Measurements from ENCODE around the gene SH3RF3.

SH3RF3 gene

DNA sequence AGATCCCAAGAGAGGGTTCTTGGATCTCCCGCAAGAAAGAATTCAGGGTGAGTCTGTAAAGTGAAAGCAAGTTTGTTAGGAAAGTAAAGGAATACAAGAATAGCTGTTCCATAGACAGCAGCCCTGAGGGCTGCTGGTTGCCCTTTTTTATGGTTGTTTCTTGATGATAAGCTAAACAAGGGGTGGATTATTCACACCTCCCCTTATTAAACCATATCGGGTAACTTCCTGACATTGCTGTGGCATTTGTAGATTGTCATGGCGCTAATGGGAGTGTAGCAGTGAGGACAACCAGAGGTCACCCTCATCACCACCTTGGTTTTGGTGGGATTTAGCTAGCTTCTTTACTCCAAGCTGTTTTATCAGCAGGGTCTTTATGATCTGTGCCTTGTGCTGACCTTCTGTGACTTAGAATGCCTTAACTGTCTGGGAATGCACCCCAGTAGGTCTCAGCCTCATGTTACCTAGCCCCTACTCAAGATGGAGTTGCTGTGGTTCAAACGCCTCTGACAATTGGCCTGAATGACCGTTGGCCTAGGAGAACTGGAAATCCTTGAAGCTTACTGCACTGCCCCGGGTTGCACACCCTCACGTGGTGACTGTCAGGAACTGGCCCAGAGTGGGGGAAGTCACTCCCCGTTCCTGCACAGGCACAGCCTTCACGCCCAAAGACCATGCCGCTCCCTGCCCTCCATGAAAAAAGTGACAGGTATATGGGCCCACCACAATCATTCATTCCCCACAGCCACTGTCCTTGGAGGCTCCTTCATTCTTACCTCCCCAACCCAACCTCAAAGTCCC lies 347.8 kb downstream of the SH3RF3 start:
- DNase-seq (ENCODE audit: low read depth): no peak

DNA sequence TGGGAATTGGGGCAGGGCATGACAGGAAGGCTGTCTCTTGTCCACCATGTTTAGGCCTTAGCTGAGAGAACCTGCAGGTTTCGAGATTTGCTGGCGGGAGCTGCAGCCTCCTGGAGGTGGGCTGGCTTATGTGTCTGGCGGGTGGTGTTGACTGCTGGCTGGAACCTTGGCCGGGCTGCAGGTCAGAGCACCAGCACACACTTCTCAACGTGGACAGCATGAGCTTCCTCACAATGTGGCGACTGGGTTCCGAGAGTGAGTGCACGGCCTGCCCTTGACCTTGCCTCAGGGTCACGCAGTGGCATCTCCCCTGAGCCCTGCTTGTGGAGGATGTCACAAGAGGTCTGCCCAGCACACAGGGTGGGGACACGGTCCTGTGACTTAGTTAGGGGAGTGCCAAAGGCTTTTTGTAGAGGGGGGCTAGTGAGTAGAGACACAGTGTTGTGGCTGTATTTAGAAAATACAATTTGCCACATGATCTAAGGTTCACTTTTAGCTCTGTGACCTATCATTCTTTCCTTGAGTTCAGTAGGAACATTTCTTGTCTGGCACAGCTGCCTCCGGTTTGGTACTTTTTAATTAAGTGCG lies 350.0 kb downstream of the SH3RF3 start:
- no peak for DNase-seq (ENCODE audit: low read depth)

DNA sequence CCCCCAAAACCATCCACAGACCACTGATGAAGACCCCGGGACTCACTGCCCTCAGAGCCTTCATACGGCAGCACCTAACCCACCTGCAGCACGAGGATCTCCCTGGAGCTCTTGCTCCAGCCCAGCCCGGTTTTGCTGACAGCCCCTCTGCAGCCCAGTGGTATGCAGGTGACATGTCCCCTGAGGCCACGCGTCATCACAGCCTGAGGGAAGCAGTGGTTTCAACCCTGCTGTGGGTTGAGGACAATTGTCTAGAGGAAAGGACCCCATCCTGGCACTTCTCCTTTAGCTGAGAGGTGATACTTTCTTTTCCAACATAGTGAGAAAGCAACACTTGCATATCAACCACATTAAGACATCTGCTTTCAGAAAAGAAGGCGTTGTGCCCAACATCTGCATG lies 350.8 kb downstream of the SH3RF3 start:
- DNase-seq (ENCODE audit: low read depth): no peak

DNA sequence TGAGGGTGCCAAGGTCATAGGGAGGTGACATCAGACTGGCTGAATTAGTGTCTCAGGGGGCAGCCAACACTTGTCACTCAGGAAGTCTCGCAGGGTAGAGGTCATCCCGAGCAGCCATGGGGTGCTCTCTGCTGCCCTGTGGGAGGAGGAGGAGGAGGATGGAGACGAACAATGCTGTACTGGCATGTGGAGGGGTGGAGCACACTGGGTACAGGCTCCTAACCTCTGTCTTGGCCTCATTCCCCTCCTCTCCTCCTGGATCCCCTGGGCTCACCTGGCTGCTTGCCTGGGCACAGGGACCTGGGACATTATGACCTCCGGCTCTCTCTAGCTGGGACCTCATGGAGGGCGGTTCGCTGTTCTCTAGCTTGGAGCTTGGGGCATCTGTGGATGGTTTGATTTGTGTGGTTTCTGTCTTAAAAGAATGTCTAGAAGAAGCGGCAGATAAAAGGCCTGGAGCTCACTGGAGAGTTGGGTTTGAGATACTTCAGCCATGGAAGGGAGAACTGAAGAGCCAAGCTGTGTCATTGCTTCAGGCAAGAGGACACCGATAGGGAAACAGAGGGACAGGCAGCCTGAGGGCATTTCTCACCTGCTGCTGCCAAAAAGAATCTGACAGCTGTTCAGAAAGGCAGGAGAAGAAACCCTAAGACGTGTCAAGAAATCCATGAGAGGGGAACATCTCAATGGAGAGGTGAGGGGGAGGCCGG lies 351.6 kb downstream of the SH3RF3 start:
- DNase-seq (ENCODE audit: low read depth): no peak

DNA sequence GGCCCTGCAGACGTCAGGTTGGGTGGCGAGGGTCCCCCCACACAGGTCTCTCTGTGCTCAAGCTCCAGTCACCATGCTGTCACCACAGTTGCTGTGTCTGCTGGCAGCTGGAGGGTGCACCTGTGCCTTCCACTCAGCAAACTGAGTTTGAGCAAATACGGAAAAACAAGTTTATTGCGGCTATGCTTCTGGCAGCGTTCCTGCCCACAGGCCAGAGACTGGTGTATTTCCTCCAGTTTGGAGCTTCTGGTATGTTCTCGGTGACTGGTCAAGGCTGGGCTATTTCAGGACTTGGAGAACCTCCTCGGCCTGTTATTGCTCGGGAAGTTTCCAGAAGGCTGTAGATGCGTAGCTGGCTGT lies 352.2 kb downstream of the SH3RF3 start:
- DNase-seq (ENCODE audit: low read depth): no peak

DNA sequence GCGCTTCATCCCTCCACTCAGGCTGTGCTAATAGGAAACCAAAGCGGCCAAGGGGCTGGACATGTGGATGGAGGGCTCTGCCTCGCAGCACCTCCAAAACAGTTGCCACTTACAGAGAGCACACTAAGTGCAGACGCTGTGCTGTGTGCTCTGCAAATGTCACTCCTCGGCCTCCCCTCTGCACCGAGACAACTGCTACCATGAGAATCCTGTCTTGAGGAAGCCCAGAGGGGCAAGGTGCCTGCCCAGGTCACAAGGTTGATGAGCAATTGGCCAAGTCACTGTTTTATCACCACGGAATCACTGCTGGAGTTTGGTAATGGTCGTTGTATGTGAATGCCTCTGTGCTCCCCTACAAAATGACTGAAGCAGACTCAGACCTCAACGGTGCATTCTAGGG lies 352.6 kb downstream of the SH3RF3 start:
- no peak for DNase-seq (ENCODE audit: low read depth)

DNA sequence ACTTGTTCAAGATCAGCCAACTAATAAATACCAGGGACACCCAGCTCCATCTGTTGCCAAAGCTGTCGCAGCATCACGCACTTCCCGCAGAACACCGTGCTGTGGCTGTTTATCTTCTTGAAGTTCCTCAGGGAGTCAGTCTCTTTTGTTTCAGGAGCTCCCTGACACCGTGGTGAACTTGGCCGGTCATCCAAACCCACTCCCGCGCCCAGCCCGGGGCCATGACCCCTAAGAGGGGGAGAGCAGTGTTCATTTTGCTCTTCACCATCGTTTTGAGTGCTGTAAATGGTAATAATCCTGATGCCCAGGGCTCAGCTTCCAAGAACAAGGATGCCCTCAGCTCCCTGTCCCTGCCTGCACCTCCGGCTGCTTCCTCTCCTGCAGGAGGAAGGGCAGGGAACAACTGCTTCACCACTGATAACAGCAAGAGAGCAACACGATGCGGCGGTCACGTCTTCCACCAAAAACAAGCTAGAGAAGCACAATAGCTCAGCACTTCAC lies 353.4 kb downstream of the SH3RF3 start:
- DNase-seq (ENCODE audit: low read depth): no peak

DNA sequence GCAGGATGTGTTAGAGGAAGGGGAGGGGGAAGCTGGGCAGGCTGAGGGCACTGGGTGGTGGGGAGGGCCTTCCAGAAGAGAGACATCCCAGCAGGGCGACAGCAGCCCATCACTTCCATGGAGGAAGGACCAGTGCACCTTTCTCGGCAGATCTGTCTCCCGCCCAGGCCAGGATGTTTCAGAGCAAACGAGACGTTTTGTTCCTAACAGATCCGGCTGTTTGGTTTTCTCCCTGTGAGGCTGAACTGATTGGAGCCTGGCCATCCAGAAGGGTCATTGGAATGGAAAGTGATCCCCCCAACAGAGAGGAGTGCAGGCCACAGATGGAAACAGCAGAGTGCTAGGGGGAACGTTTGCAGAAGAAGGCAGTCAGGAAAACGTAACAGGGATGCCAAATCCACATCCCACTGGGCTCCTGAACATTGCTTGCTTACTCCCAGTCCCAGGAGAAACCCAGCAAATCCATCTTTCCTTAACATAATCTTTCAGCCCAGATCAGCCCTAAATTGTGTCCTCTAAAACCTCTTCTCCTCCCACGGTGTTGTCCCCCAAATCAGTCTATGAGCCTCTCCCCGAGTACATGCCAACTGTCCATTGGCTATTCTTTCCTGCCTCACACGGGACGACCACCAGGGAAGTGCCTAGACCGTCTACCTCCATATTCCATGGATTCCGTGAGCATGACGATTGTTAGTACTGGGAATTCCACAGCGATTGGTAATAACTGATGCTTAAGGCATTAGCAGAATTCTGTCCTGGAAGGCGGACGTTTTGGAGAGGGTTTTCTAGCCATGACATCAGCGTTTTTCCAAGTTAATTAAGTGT lies 357.9 kb downstream of the SH3RF3 start:
- no peak for DNase-seq (ENCODE audit: low read depth)

DNA sequence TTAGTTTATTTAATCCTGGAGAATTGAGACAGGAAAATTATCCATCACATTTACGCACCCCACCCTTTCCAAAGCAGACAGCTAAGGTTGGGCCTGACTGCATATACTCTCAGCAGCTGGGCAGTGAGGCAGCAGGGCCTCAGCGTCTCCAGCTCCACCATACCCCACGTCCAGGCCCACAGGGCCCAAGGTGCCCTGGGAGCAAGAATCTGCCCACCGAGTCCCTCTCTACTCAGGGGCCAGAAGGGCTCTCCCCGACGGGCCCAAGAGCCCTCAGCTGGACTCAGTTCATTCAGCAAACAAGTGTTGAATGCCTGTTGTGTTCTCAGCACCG lies 358.5 kb downstream of the SH3RF3 start:
- DNase-seq (ENCODE audit: low read depth): no peak

DNA sequence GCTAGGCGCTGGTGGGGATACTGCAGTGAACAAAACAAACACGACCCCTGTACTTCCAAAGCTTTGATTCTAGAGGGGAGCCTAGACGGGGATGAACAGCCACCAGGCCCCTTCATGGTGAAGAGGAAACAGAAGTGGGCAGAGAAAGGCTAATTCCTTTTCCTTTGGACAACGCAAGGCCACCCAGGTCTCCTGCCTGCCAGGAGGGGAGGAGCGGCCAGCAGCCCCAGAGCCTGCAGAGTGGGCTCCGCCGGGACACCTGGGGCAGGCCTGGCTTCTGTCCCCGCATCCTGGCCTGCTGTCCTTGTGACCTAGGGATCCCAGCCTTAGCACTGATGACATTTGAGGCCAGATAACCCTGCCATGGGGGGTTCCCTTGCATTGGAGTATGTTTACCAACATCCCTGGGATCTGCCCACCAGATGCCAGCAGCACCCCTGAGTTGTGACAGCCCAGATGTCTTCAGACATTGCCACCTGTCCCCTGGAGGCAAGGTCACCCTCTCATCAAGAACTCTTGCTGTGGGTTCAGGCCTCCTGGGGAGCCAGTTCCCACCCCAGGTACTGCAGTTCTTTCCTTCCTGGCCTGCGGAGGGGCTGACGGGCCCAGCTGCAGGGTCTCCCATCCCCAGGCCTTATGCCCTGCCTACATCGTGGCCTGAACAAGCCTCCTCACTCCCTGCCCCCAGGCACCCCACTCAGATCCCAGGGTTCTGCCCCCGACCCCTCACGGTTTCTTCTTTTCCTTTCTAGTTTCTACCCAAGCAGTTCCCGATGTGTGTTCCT lies 359.1 kb downstream of the SH3RF3 start:
- DNase-seq (ENCODE audit: low read depth): no peak

DNA sequence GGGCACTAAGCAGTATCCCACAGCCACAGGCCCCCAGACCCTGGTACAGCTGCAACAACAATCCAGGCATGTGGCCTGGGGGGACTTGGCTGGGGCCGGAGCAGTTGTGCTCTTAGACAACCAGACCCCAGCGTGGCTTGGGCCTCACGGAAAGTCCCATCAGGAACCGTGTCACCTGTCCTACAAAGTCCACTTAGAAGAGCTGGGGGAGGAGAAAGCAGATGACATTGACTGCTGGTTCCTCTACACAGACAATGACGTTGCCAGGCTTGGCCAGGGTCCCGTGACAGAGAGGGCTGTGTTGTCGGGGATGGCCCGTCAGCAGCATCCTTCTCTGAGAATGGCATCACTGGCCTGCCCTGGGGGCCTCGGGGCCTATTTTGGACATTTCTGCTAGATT lies 360.3 kb downstream of the SH3RF3 start:
- no peak for DNase-seq (ENCODE audit: low read depth)

DNA sequence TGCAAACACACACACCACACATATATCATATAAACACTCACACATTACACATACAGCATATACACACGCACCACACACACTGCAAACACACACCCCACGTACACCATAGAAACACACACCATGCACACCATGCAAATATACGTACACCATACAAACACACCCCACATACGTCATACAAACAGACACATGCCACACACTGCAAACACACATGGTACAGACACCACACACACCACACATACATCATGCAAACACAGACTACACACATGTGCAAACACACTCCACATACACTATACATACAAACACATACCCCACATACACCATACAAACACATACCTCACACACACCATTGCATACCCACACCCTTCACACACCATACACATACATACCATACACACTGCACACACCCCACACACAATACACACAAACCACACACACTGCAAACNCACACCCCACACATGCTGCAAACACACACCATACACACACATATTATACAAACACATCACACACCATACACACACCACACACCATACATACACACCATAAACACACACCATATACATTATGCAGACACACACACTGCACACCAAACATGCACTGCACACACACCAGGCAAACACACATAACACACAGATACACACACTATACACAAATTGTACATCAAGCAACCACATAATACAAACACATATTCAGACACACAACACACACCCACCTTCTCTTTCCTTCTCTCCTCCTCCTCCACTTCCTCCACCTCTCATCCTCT lies 364.4 kb downstream of the SH3RF3 start:
- DNase-seq (ENCODE audit: low read depth): no peak

DNA sequence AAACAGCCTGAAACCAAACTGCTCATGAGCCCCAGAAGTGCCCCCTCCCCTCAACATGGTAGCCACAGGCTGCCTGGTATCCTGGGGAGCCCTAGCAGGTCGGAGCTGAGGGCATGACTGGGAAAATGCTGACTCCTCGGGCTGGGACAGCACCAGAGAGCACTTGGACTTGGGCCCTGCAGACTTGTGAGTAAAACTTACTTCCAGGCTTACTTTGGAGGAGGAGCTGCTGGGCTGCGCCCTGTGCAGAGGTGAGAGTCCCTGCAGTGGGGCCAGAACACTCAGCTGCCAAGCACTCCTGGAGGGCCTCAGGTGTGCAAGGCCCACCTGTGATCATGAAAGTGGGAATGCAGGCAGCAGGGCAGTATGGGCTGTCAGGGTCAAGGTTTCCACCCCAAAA lies 365.3 kb downstream of the SH3RF3 start:
- no peak for DNase-seq (ENCODE audit: low read depth)

DNA sequence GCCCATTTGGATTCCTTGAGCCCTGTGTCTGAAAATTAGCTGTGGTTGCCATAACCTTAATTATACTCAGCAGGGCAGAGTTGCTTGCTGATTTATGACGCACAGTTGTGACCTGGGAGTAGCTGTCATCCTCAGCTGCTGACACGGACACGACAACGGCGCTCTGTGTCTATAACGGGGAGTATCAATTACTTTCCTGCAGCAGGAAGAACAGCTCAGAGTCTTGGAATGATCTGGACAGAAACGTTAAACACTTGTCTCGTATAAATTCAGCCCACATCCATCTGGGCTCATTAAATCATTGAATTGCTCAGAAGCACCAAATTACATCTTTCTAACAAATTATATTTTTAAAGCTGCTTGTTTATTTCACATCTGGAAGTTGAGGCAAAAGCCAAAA lies 368.5 kb downstream of the SH3RF3 start:
- no peak for DNase-seq (ENCODE audit: low read depth)

DNA sequence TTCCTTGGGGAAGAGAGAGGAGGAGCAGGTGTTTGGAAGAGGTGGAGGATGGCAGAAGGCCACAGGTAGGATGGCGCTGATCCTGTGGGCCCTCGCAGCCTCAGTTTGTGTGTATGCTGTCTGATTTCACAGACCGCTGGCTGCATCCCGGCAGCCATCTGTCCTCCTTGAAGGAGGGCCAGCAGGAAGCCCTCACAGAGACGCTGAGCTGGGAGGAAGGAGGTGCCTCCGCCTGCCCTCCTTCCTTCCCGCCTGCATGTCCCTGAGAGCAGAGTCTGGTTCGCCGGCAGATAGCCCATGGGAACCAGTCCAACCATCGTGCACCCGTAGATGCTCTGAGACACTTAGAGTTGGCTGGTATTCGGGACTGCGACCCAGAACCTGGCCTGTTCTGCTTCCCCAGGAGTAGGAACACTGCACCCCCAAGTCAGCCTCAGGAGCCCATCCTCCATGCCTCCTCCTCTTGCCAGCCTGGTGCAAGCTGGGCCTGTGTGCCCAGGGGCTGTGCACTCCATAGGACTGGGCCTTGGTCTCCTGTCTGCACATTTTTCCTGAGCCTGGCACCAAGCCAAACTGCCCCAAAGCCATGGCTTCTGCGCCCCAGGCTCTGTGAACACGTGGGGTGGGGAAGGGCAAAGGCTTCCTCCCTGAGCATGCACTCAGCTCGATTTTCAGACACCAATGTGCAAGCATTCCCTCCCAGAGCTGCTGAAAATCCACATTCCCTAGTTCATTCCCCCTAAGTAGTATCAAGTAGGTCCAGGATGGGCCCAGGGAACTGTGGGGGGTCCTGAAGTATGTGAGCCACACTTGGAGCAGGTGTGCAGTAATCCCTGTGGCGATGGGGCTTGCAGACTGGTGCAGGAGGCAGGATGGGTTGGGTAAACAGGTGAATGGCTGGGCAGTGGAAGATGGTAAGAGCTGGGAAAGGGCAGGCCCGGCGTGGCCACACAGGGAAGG lies 369.2 kb downstream of the SH3RF3 start:
- no peak for DNase-seq (ENCODE audit: low read depth)

DNA sequence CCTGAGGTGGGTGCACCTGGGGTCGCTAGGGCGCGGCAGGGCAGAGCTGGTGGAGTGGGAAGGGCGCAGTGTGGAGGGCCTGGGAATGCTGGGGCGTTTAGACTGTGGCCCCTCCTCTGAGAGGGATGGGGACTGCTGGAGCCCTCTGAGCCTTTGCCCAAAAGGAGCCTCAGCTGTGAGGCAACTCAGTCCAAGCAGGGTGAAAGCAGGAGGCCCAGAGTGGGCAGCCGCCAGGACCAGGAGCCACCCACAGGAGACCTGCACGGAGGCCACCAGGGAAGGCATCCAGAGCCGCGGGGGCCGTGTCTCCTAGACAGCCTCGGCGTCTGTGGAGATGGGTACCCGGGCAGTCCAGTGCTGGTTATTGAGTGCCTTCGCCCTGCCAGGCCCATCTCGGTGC lies 369.9 kb downstream of the SH3RF3 start:
- no peak for DNase-seq (ENCODE audit: low read depth)

DNA sequence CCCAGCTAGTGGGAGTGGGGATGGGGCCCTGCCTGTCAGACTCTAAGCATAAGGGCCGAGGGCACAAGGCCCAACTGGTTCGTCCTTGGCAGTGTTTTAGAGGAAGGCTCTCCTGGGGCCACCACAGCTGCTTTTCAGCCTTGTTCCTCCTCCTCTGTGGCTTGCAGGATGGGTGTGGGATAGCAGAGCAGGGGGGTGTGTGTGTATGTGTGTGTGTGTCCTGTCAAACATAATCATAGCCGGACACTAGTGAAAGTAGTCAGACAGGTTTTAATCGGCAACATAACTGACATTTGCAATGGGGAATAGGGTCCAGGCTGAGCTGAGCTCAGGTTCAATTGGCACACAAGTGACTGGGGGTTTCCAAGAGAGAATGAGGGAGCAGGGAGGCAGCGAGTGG lies 370.6 kb downstream of the SH3RF3 start:
- DNase-seq (ENCODE audit: low read depth): no peak

DNA sequence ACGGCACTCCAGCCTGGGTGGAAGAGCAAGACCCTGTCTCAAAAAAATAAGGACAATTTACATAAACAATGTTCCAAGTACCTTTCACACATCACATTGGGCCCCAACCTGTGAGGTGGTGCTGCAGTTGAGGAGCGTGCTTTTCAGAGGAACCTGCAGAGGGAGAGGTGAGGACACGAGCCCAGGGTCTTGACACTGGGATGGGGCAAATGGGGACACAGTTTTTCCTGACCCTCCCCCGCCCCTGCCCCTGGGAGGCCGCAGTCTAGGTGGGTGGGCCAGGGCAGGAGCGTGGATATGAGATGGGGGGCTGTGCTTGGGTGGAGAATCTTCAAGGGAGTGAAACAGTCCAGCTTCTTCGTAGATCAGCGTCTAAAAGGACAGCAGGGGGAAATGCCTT lies 371.9 kb downstream of the SH3RF3 start:
- no peak for DNase-seq (ENCODE audit: low read depth)

DNA sequence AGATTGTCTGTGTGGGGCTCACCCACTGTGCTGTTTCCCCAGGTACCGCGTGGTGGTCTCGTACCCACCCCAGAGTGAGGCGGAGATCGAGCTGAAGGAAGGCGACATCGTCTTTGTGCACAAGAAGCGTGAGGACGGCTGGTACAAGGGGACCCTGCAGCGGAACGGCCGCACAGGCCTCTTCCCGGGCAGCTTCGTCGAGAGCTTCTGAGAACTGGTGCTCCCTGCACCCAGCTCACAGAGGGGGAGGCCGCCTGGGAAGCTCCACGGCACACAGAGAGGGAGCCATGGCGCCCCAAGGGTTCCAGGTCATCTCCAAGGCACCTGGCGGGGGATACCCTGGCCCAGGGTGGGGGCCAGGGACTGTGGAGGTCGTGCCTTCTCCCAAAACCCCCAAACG lies 372.5 kb downstream of the SH3RF3 start:
- DNase-seq (ENCODE audit: low read depth): no peak

DNA sequence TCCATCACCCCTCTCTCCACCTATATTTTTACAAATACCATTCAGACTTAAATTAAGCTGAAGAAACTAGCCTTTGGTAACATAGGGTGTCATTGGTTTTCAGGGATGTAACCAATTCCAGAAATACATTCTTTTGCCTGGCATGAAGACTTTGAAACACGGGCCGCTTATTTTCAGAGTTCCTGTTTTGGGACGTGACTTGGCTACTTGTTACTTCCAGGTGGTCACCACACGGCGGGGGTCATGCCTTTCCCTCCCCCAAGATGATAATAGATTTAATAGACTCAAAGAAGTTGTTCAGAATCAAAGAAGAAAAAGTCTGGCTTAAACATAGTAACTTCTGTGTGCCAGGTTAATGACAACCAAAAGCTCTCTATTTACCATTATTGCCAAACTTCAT lies 374.2 kb downstream of the SH3RF3 start:
- no peak for DNase-seq (ENCODE audit: low read depth)

Measured in activated T-helper 9 cell treated with anti-CD3 and anti-CD28 coated beads, Interleukin-2, amount 50 U/mL, for 16 hours (primary cell).